Urinary bladder (tissue), 4 donors: Measurements from ENCODE around the gene FAM83B. TPM values are rescaled to one million over a fixed set of nuclear protein-coding genes. Genes with fewer than 3 reads are reported as not detected.
"Not testable (repeated sequence)": the region's sequence is repeated elsewhere in the genome, so short reads cannot be mapped to it uniquely, and the experiment has no call there.

Experiments
- DNase-seq: peaks from one replicate; pipeline ENCODE4 v3.0.0-alpha.2; 2015; ENCODE audit errors: extremely low spot score
- H3K27ac ChIP-seq: one replicate; pipeline ENCODE4 v1.5.1; 2013; ENCODE audit warnings: low read depth, mild to moderate bottlenecking, moderate library complexity
- H3K36me3 ChIP-seq: one replicate; pipeline ENCODE4 v1.6.1; 2013; ENCODE audit warnings: mild to moderate bottlenecking, moderate library complexity; ENCODE audit not compliant: insufficient read depth
- H3K4me1 ChIP-seq: one replicate; pipeline ENCODE4 v1.6.1; 2013; ENCODE audit warnings: mild to moderate bottlenecking, moderate library complexity; ENCODE audit not compliant: insufficient read depth
- H3K4me3 ChIP-seq: one replicate; pipeline ENCODE4 v1.5.1; 2013; ENCODE audit warnings: low read depth, low read length
- WGBS: extraction: QIAGEN DNeasy Blood & Tissue Kit; methylation state at CpG from one replicate; pipeline ENCODE4 v1.1.7; 2013; 5-methylcytosine and 5-hydroxymethylcytosine counted together
- polyA plus RNA-seq: library from polyadenylated mRNA; stranded (reverse); fragments of 200-250 nt; gene quantifications from one replicate; pipeline ENCODE4 v1.2.3, GENCODE V29; 2013
- total RNA-seq: library from RNA; depleted of rRNA; stranded (reverse); fragments of >200 nt; gene quantifications from one replicate; pipeline ENCODE4 v1.2.3, GENCODE V29; 2014
- donor health status: healthy with polysubstance abuse.
- donor health status: healthy.

Gene FAM83B
- 15.7 TPM for total RNA-seq
- 0.72 TPM for polyA plus RNA-seq

- WGBS, result 6% methylated on average over 50 of the region's 50 CpGs
- Histone ChIP-seq H3K36me3 (no peaks in the 10 kb centered on the region), H3K27ac (peak within 1 kb of the TSS; percentile 53), H3K4me1 (no peaks in the 10 kb centered on the region), H3K4me3 (peak within 1 kb of the TSS; percentile 38)
- DNase-seq, result peak; percentile 66
Measured at GRCh38 chr6:54846243-54846856, at the start of gene FAM83B. FAM83B (plus strand) TSS chr6:54846771; CDS start chr6:54870247, 23,476 bp downstream.

GRCh38 chr6:54796918-54797317 lies 49.7 kb upstream of the FAM83B start:
- not testable (repeated sequence) for H3K4me1 ChIP-seq, DNase-seq, H3K36me3 ChIP-seq, H3K4me3 ChIP-seq, H3K27ac ChIP-seq

- Histone ChIP-seq H3K27ac (no peak overlapping the region), H3K4me1 (no peaks in the 10 kb centered on the region), H3K4me3 (no peak overlapping the region), H3K36me3 (no peaks in the 10 kb centered on the region)
- DNase-seq, result no peak
- 85% methylated on average over 4 of the region's 4 CpGs for WGBS
Measured at GRCh38 chr6:54800050-54800600, 46.4 kb upstream of the FAM83B start.

- H3K36me3 ChIP-seq, result no peaks in the 10 kb centered on the region
Measured at GRCh38 chr6:54801244-54801643, 45.3 kb upstream of the FAM83B start.

GRCh38 chr6:54801669-54802068 lies 44.9 kb upstream of the FAM83B start:
- H3K36me3 ChIP-seq, result no peaks in the 10 kb centered on the region
- no peak overlapping the region for H3K4me3 ChIP-seq
- no peaks in the 10 kb centered on the region for H3K4me1 ChIP-seq
- WGBS, result 68% methylated on average over 1 of the region's 1 CpG
- no peak overlapping the region for H3K27ac ChIP-seq
- no peak for DNase-seq

More at GRCh38 chr6:54801244-54801643, 45.3 kb upstream of the FAM83B start:
- H3K27ac ChIP-seq, result no peak overlapping the region
- no peak overlapping the region for H3K4me3 ChIP-seq
- H3K4me1 ChIP-seq, result no peaks in the 10 kb centered on the region
- no peak for DNase-seq

GRCh38 chr6:54802775-54803634 lies 43.6 kb upstream of the FAM83B start:
- Histone ChIP-seq H3K4me3 (no peak overlapping the region), H3K36me3 (no peaks in the 10 kb centered on the region), H3K27ac (no peak overlapping the region), H3K4me1 (no peaks in the 10 kb centered on the region)
- 72% methylated on average over 5 of the region's 5 CpGs for WGBS
- DNase-seq, result no peak

GRCh38 chr6:54805077-54805476 lies 41.5 kb upstream of the FAM83B start:
- Histone ChIP-seq H3K4me3 (no peak overlapping the region), H3K4me1 (no peaks in the 10 kb centered on the region), H3K36me3 (no peaks in the 10 kb centered on the region), H3K27ac (no peak overlapping the region)
- WGBS, result 14% methylated on average over 1 of the region's 1 CpG
- no peak for DNase-seq

GRCh38 chr6:54810147-54810546 lies 36.4 kb upstream of the FAM83B start:
- Histone ChIP-seq H3K4me1 (no peaks in the 10 kb centered on the region), H3K4me3 (no peak overlapping the region), H3K27ac (no peak overlapping the region), H3K36me3 (no peaks in the 10 kb centered on the region)
- no peak for DNase-seq

- 33% methylated on average over 3 of the region's 3 CpGs for WGBS
- H3K27ac ChIP-seq, result no peak overlapping the region
- no peaks in the 10 kb centered on the region for H3K4me1 ChIP-seq
- DNase-seq, result no peak
- H3K36me3 ChIP-seq, result no peaks in the 10 kb centered on the region
- H3K4me3 ChIP-seq, result no peak overlapping the region
Measured at GRCh38 chr6:54813892-54814291, 32.7 kb upstream of the FAM83B start.

GRCh38 chr6:54817236-54817635 lies 29.3 kb upstream of the FAM83B start:
- H3K4me1 ChIP-seq, result no peaks in the 10 kb centered on the region
- no peak for DNase-seq
- 89% methylated on average over 2 of the region's 2 CpGs for WGBS
- H3K36me3 ChIP-seq, result no peaks in the 10 kb centered on the region
- H3K27ac ChIP-seq, result no peak overlapping the region
- H3K4me3 ChIP-seq, result no peak overlapping the region

GRCh38 chr6:54817834-54818233 lies 28.7 kb upstream of the FAM83B start:
- WGBS, result 57% methylated on average over 2 of the region's 2 CpGs
- Histone ChIP-seq H3K36me3 (no peaks in the 10 kb centered on the region), H3K27ac (no peak overlapping the region), H3K4me1 (no peaks in the 10 kb centered on the region), H3K4me3 (no peak overlapping the region)
- no peak for DNase-seq

GRCh38 chr6:54824225-54824624 lies 22.3 kb upstream of the FAM83B start:
- H3K36me3 ChIP-seq, H3K4me1 ChIP-seq, H3K4me3 ChIP-seq, DNase-seq, H3K27ac ChIP-seq: not testable (repeated sequence)
- 92% methylated on average over 6 of the region's 6 CpGs for WGBS

- Histone ChIP-seq H3K4me1 (no peaks in the 10 kb centered on the region), H3K4me3 (no peak overlapping the region), H3K27ac (no peak overlapping the region), H3K36me3 (no peaks in the 10 kb centered on the region)
- no peak for DNase-seq
- 43% methylated on average over 2 of the region's 2 CpGs for WGBS
Measured at GRCh38 chr6:54827010-54827409, 19.6 kb upstream of the FAM83B start.

- Histone ChIP-seq H3K36me3 (no peaks in the 10 kb centered on the region), H3K4me3 (no peak overlapping the region), H3K4me1 (no peaks in the 10 kb centered on the region), H3K27ac (no peak overlapping the region)
- DNase-seq, result no peak
- WGBS, result 49% methylated on average over 1 of the region's 1 CpG
Measured at GRCh38 chr6:54830216-54830615, 16.4 kb upstream of the FAM83B start.
